ENCODE results near the gene CTSE.

Gene CTSE

GRCh38 chr1:206049919-206050600 lies 26.4 kb upstream of the CTSE start:
- no peak for DNase-seq

GRCh38 chr1:206049293-206049692 lies 25.6 kb upstream of the CTSE start:
- DNase-seq: no peak

GRCh38 chr1:206048582-206048981 lies 24.9 kb upstream of the CTSE start:
- no peak for DNase-seq

DNA sequence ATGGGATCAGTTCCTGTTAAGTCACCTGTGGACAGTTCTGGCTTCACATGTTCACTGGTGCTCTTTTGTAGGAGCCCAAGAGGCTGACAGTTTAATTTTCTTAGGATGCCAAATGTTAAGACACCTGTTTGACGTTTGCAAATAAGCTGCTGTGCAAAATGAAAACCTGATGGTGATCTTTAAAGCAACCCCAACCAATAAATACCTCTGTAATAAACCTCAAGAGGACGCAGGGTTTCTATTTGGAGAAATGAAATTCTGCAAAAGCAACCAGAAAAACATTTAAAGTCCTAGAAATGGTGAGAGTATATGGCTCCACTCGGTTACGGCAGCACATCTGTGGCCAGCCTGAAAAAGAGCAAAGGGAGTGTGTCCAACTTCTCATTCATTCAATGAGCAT lies 23.6 kb upstream of the CTSE start:
- no peak for DNase-seq

DNA sequence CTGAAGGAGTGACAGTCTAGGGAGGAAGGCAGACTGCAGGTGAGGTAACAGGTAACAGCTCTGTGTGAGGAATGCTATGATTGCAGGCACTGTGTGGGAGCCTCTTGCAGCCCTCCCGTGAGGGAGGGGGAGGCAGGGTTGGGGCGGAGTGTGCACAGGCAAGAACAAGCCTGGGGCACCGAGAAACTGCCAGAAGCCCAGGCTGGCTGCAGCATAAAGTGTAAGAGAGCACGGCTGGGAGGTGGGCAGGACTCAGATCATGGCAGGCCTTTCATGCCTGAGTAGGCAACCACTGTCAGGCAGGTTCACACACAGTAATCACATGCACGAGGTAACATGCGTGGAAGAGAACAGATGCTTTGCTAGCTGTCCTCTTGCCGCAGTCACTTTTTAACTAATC lies 17.9 kb upstream of the CTSE start:
- DNase-seq: no peak

DNA sequence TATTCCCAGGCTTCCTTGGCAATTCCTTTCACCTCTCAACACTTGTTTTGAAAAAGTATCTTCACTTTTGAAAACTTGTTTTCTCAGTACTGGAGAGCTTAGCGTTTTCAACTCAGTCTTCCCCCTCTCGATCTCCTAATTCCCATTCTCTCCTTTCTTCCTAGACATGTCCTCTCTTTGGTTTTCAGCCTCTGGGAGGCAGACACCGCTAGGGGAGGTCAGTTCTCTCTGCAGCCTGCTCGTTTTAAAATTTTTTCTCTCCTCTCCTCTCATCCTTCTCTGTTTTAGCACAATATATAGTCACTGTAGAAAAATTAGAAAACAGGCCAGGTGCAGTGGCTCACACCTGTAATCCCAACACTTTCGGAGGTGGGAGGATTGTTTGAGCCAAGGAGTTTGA lies 16.6 kb upstream of the CTSE start:
- DNase-seq: no peak

GRCh38 chr1:206039046-206039973 lies 15.6 kb upstream of the CTSE start:
- DNase-seq: no peak

DNA sequence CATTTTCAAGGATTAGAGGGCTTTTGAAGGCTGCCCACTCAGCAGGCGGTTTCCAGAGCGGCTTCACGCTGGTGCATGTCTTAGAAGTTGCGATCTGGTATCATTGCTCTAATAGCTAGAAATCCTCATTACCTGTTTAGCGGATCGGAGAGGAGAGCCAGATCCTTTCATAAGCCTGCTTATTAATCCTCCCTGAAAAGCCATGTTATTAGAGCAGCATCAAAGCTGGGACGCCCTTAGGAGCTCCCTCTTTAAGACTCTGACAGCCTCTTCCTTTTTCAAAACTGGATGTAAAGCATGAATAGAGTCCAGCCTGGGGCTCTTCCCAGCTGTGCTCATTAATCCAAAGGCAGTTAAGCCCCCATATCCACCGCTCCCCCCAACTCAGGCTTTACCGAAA lies 13.9 kb upstream of the CTSE start:
- DNase-seq: no peak

DNA sequence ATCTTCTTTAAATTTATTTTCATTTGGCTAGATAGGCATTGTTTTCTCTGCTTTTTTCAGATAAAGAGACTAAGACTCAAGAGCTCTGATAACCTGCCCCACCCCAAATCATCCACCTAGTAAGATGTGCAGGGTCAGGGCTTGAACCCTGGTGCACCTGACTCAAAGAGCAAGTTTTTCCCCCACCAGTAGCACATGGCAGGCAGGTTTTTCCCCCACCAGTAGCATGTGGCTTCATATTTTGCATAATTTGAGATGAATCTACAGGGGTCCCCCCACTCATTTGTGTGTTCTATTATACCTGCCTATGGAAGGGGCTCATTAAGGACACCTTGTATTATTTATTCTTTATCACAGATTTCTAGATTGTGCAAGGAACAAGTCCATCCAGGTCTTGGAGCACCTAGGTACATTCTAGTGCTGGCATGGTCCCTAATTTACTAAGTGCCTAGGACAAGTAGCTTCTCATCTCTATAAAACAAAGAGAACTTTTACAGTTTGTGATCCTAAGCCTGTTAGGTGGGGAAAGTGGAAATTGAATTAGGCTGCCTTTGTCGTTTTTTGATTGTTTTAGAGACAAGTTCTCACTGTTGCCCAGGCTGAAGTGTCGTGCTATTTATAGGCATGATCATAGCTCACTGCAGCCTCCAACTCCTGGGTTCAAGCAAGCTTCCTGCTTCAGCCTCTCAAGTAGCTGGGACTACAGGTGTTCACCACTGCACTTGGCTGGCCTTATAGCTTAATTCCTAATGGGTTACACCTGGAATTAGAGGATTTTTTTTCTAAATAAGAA lies 13.2 kb upstream of the CTSE start:
- DNase-seq: no peak

GRCh38 chr1:206035027-206035426 lies 11.3 kb upstream of the CTSE start:
- no peak for DNase-seq

GRCh38 chr1:206032380-206033140 lies 8.9 kb upstream of the CTSE start:
- no peak for DNase-seq

GRCh38 chr1:206030714-206031113 lies 7.0 kb upstream of the CTSE start:
- DNase-seq: peak; percentile 51

- DNase-seq: no peak
These were observed 6.5 kb upstream of the CTSE start for GRCh38 chr1:206030191-206030590.

GRCh38 chr1:206029484-206029883 lies 5.8 kb upstream of the CTSE start:
- no peak for DNase-seq

DNA sequence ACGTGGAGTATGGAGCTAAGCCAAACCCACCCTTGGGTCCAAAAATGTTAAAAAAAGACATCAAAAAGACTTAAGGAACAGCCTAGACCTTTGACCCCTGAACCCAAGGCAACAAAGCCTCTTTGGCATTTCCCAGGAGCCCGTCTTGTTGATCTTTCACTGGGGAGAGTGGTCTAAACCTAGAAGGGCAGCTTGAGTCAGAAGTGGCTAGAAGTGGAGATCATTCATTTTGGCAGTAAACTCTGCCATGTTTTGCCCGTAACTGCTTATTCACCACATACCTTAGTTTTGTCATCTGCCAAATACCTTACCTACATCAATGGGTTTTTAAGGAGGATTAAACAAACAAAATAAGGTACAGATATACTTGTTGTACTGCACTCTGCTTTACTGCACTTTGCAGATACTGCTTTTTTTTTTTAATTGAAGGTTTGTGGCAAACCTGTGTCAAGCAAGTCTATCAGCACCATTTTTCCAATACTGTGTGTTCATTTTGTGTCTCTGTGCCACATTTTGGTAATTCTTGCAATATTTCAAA lies 1.7 kb upstream of the CTSE start:
- DNase-seq: no peak

DNA sequence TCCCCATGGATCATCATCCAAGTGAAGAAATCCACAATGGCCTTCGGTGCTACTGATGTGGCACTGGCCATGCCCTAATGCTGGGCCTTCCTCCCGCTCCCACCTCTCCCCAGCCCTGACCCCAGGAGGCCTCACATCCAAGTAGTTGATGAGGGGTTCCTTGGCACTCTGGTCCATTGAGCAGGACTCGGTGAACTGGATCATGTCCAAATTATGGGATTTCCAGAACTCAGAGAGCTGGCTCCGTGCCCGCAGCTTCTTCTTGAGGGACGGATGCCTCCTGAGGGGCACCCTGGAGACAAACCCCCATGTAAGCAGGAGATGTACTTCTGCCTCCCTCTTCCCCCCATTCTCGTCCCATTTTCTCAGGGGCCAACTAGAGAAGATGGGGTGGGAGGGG lies 929 bp downstream of the CTSE start:
- no peak for DNase-seq

DNA sequence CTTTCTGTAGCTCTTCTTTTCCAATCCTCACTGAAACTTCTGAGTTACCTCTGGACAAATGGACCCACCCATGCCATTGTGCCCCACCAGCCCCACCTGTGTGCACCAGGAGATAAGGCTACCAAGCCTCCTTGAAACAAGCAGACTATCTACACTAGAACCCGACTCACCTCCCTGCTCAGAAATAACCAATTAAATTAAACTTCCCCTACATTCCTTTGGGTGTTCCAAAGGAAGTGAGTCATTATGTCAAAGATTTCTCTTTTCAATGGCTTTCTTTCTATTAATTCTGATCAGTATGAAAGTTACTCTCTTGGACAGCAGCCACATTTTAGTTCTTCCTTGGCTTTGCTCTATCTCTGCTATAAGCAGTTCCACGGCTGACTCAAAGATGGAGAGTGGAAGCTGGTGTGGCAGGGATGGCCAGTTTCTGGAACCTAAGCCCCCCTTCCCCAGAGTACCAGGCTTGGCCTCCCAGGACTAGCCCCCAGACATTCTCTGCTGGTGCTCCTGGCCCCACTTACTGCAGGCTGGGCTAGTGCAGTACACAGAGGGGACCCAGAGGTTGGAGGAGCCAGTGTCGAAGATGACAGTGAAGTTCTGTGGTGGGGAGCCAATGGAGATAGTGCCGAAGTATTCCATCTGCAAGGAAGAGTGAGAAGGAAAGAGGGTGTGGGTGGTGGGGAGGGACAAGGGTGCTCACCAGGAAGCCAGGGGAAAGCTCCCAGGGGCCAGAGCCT lies 1.9 kb downstream of the CTSE start:
- no peak for DNase-seq

GRCh38 chr1:206021008-206021625 lies 2.6 kb downstream of the CTSE start:
- no peak for DNase-seq

- DNase-seq: no peak
These were observed 3.2 kb downstream of the CTSE start for GRCh38 chr1:206020393-206021007.

GRCh38 chr1:206015071-206015470 lies 8.6 kb downstream of the CTSE start:
- DNase-seq: no peak

GRCh38 chr1:206014601-206015000 lies 9.1 kb downstream of the CTSE start:
- DNase-seq: no peak
